GM21390 (cell line): ENCODE data around the gene AKT1S1.

Source experiments
- ATAC-seq: cut with Tn5 transposase; IDR thresholded peaks from one replicate; pipeline ENCODE4 v1.9.1; 2021; ENCODE audit not compliant: unreplicated experiment

AKT1S1 gene

DNA sequence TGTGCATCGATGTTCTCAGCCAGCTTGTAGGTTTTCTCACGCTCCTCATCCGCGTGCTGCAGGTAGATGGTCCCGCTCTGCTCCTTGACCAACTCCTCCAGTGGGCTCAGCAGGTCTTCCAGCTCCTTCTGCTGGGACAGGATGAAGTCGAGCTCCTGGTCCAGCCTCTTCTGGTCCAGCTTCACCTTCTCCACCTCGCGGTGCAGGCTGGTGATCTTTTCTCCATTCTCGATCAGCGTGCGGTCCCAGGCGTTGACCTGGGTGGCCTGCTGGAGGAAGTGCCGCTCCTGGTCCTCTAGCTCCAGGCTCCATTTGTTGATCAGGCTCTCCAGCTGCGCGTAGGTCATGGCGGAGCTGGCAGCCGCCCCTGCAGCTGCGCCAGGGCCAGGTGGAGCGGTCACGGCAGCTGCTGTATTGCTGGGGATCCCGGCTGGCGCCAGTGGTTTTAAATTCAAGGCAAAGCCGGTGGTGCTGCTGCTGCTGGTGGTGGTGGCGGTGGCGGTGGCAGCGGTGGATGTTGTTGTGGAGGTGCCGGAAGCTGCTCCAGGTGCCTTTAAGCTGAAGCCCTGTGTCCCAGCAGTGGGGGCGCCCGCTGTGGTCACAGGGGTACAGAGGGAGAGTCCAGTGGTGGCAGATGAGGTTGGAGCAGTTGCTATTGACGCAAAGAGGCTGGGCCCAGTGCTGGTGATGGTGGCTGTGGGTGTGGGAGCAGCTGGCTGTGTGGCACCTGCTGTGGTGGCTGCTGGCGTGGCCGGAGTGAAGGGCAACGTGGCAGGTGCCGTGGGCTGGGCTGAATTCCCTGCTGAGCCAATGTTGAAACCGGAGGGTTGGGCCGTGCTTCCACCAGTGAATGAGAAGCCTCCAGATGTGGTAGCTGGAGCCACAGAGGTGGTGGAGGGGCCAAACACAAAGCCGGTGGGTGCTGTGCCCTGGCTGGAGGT, 31.6 kb upstream of the AKT1S1 start:
- ATAC-seq, result no peak

- ATAC-seq, result no peak
Observed at GRCh38 chr19:49907745-49908446, 30.7 kb upstream of the AKT1S1 start.

GRCh38 chr19:49906879-49907564, 29.9 kb upstream of the AKT1S1 start:
- no peak for ATAC-seq

DNA sequence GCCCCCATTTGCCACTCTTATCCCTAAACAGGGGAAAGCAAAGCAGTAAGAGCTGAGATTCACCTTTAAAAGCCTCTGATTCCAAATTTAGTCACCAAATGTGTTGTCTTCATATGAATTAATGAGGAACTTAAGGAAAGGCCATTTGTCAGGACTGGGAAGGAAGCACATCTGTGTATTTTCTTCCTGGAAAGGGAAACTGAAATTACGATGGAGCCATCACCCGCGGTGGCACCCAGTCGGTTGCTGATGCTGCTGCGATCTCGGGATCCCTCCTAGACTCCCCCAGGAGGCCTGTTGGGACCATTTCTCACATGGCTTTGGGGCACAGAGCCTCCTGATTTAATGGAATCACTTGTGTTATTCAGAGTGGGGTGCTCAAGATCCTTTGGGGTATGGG, 27.0 kb upstream of the AKT1S1 start:
- ATAC-seq, result no peak

DNA sequence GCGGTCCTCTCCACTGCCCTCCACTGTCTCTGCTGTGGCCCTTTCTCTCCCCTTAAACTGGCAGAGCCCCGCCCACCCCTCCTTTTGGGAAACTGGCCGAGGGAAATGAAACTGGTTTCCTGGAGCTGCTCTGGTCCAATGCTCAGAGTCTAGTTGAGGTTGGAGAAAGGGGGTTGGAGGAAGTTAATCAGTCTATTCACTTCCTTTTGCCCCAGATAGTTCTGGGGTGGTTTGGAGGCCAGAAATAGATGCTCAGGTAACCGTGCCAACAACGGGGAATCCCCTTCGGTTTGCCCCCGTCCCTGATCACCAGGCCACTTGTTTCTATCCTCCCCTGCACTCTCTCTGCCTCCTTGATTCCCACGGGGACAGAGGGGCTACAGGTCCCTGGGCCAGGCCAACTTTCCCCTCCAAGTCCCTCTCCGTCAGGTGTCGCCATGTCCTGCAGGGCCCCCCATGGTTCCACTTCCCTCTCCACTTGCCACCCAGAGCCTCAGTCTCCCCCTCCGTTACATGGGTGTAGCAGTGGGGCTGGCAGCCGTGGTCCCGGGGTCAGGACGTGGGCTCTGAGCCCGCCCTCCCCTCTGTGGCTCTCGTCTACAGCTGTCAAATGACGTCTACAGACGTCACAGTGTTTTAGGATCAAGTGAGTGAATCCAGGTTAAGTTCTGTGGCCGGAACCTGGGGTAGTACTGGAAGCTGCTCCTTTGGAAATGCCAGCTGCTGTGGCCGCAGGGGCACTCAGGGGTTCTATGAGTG, 19.9 kb upstream of the AKT1S1 start, which contains the start of gene IL4I1:
IL4I1 (minus strand) TSS at position 25 of the 759 bp plus-strand sequence. CDS start 727 bp downstream, outside the sequence.
- ATAC-seq, result no peak

GRCh38 chr19:49895566-49896297, 18.6 kb upstream of the AKT1S1 start:
- ATAC-seq, result no peak

GRCh38 chr19:49894879-49895565, 17.9 kb upstream of the AKT1S1 start:
- ATAC-seq, result no peak

DNA sequence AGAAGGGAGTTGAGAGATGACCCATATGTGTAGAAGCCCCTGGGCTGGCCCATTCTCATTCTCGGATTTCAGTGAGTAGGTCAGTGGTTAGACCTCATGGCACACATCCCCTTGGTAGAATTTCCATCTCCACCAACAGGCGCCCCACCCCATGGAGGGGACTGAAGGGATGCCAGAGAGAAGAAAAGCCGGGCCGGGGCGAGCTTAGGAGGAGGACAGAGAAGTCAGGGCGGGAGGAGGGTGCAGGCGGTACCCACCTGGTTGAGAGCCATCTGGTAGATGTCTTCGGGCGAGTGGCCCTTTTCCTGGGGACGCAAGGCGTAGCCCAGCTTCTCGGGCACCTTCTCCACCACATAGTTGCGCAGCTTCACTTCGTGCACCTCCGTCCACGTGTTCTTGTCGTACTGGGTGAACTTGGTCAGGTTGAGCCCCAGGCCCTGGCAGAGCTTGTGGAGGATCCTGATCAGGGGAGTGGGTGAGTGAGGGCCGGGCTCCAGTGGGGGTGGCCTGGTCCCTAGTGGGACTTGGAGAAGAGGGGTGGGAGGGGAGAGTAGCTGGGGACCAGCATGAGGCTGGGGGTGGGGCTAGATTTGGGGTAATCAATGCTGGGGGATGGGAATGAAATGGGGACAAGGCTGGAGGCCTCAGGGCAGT, 17.0 kb upstream of the AKT1S1 start:
- no peak for ATAC-seq

GRCh38 chr19:49892716-49893115, 15.6 kb upstream of the AKT1S1 start:
- ATAC-seq, result no peak

DNA sequence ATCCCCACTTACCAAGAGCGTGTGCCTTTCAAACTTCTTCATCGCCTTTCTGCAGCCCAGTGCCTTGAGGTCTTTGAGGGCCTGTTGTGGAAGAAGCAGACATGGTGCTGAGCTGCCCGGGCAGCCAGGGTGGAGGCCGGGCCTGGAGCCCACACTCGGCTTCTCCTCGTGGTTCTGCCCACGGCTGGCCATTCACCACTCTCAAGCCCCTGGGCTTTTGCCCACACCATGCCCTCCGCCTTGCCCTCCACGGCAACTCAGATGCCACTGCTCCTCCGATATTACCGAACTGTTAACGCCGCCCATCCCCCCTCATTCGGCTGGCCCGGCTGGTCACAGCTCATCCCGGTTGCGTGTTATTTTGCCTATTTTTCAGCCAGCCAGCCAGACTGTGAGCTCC, 14.2 kb upstream of the AKT1S1 start:
- no peak for ATAC-seq

DNA sequence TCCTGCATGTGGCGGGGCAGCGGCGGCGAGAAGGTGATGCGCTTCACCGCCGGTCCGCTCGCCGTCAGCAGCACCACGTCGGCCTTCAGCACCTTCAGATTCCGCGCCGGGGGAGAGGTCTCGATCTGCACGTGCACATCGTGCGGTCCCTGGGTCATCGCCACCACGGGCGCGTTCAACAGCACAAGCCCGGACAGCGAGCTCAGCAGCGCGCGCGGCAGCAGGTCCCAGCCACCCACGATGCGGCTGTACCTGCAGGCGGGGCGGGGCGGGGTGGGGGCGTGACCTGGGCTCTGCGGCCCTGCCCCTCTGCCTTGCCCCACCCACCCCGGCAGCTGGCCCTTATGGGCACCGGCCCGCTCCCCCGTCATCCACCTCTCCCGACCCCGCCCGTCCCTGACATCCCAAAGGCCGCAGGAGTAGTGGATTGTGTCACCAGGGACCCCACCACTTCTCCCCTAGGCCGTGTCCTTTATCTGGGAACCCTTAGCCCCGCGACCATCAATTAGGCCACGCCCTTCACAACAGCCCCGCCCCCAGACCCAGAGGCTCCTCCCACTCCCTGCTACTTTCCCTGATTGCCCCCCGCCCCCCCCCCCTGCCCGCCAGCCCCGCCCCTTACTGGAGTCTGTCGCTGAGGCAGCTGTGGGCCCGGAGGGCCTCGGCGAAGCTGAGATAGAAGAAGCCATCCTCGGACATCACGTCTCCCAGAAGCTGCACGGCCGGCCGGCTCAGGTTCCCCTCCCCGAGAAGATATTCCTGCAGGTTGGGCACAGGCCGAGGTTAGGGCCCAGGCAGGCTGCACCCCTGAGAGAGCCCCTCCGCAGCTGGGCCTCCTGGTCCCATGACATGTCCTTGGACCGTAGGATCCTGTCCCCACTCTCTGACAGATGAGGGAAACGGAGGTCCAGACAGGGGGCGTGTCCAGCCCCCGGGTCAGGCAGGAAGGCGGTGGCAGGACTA, 13.5 kb upstream of the AKT1S1 start:
- no peak for ATAC-seq

DNA sequence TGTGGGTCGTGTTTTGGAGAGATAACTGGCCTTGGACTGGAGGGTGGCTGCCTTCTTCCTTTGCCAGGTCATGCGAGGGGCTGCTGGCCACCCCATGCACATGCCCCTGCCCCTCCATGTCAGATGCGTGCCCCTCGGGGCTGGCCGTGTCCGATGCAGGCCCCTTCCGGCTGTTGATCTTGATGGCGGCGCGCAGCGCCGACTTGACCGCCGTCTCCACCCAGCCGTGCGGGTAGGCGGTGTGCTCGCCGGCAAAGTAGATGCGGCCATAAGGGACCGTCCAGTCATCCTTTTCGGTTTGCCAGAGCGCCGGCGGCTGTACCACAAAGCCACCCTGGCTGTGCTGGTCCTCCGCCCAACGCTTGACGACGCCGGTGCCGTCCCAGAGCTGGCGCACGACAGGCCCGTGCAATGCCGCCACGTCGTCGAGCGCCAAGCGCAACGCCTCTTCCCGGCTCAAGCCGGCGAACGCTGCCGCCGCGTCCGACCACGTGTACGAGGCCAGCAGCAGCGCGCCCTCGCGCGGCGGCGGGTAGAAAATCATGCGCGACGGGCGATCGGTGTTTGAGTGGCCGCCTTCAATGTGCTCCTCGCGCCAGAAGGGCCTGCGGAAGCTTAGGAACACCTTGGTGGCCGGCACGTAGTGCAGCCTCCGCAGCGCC, 12.7 kb upstream of the AKT1S1 start:
- no peak for ATAC-seq

DNA sequence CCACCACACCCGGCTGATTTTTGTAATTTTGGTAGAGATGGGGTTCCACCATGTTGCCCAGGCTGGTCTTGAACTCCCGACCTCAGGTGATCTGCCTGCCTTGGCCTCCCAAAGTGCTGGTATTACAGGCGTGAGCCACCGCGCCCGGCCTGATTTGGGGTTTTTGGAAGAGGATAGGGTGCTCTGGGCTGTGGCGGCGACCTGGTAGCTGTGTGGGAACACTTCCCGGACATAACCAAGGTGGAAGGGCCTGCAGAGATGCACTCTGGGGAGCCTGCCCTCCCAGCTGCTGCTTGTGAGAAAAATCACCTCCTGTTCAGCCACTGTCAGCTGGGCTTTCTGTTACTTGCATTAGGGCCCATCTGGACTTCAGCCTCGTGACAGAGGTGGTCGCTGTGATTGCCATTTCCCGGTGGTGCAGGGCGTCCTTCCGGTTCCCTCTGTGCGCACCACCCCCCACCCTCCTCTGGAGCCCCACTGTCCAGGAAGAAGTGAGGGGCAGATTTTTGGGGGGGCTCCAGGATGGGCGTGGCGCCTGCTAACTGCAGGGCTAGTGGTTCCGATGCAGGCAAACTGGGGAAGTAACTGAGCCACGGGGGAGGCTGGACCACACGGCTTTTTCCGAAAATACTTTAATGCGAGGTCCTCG, 12.0 kb upstream of the AKT1S1 start:
- no peak for ATAC-seq

- ATAC-seq, result no peak
Observed at GRCh38 chr19:49888510-49888824, 11.3 kb upstream of the AKT1S1 start.

DNA sequence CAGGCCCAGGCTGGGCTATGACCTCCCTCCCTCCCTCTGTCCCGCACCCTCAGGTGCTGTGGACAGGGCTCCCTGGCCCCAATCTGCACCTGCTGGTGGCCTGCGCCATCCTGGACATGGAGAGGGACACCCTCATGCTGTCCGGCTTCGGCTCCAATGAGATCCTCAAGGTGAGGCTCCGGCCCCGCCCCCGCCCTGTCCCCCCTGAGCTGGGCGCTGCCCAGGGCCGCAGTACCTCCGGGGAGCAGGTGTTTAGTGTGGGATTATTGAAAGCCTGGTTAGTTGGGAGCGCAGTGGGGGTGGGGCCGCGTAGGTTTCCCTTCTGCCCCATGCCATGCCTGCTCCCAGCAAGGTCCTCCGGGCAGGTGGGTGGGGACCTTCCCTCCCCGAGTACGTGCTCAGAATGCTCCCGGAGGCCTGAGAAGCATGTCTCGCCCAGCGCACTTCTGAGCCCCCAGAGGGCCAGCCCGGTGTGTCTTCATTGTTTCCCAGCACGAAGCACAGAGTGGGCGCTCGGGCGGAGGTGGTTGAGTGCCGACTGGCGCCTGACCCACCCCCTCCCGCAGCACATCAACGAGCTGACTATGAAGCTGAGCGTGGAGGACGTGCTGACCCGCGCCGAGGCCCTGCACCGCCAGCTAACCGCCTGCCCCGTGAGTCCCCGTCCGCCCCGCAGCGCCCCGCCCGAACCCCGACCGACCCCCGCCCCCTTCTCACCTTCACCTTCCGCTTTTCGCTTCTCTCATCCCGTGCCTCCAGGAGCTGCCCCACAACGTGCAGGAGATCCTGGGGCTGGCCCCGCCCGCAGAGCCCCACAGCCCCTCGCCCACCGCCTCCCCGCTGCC, 10.7 kb upstream of the AKT1S1 start:
- no peak for ATAC-seq

DNA sequence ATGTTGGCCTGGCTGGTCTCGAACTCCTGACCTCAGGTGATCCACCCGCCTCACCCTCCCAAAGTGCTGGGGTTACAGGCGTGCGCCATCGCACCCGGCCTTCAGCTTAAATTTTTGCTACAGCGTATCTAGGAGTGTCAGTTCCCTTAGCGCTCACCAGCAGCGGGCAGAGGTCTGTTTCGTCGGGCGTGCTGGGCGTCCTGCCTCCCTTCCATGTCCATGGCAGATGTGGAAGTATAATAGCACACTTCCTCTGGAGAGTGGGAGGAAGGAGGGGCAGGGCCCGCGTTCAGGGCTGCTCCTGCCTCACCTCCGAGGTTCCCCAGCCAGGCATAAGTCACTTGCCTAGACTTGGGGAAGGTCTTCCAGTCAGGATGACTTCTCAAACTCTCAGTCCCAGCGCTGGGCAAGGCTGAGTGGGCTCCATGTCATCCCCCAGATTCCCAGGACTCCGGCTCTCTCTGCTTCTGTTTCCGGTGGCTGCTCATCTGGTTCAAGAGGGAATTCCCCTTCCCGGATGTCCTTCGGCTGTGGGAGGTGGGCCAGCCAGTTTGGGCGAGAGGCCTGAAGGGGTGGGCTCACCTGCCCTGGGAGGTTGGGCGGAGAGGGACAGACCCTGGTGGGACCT, 10.0 kb upstream of the AKT1S1 start:
- no peak for ATAC-seq
